ENCODE measurements around the gene VAX1.
"Not testable (repeated sequence)": the region's sequence is repeated elsewhere in the genome, so short reads cannot be mapped to it uniquely, and the experiment has no call there.

The VAX1 gene

GRCh38 chr10:117134306-117135025 is 3.6 kb downstream of the VAX1 start:
- DNase-seq: peak; percentile 28

- no peak for DNase-seq
Measured at GRCh38 chr10:117134056-117134305, 4.1 kb downstream of the VAX1 start.

- DNase-seq: no peak
Measured at GRCh38 chr10:117133273-117134055, 4.6 kb downstream of the VAX1 start.

- no peak for DNase-seq
Measured at GRCh38 chr10:117132751-117133231, 5.3 kb downstream of the VAX1 start.

GRCh38 chr10:117131376-117132327 is 6.4 kb downstream of the VAX1 start:
- peak; percentile 46 for DNase-seq

GRCh38 chr10:117130862-117131375 is 7.2 kb downstream of the VAX1 start:
- DNase-seq: no peak

- no peak for DNase-seq
Measured at GRCh38 chr10:117130346-117130745, 7.7 kb downstream of the VAX1 start.

GRCh38 chr10:117126645-117127044 is 11.4 kb downstream of the VAX1 start:
- DNase-seq: not testable (repeated sequence)

- no peak for DNase-seq
Measured at GRCh38 chr10:117126034-117126433, 12.0 kb downstream of the VAX1 start.

GRCh38 chr10:117112220-117112619 is 25.9 kb downstream of the VAX1 start:
- DNase-seq: no peak

GRCh38 chr10:117107238-117107637 is 30.8 kb downstream of the VAX1 start:
- no peak for DNase-seq

- DNase-seq: no peak
Measured at GRCh38 chr10:117096599-117097201, 41.4 kb downstream of the VAX1 start.

- no peak for DNase-seq
Measured at GRCh38 chr10:117094856-117095255, 43.2 kb downstream of the VAX1 start.

- no peak for DNase-seq
Measured at GRCh38 chr10:117092386-117092785, 45.7 kb downstream of the VAX1 start.

GRCh38 chr10:117090834-117091233 is 47.2 kb downstream of the VAX1 start:
- no peak for DNase-seq

- no peak for DNase-seq
Measured at GRCh38 chr10:117087521-117087920, 50.5 kb downstream of the VAX1 start.

GRCh38 chr10:117086546-117086945 is 51.5 kb downstream of the VAX1 start:
- no peak for DNase-seq

- DNase-seq: not testable (repeated sequence)
Measured at GRCh38 chr10:117084421-117085246, 53.4 kb downstream of the VAX1 start.

All from activated CD4-positive, alpha-beta T cell treated with anti-CD3 and anti-CD28 coated beads for 48 hours (primary cell).